NCI-H446 (cell line): Measurements from ENCODE around the gene GOLGA8N.
A peak's percentile ranks its signal among the peaks of the same experiment; 100 is the strongest.

Experiments
- DNase-seq, 2 experiments: peaks; one replicate each; lab custom pipeline; 2025; lab: John Stamatoyannopoulos, UW

GOLGA8N gene

GRCh38 chr15:32651229-32651837 lies 58.1 kb downstream of the GOLGA8N start:
- peak in 1 of 2 experiments; percentile 50 for DNase-seq

GRCh38 chr15:32652178-32652577 lies 58.9 kb downstream of the GOLGA8N start:
- DNase-seq, result no peak

- DNase-seq, result no peak
Observed at GRCh38 chr15:32656091-32656490, 62.8 kb downstream of the GOLGA8N start.

- DNase-seq, result no peak
Observed at GRCh38 chr15:32656496-32656895, 63.2 kb downstream of the GOLGA8N start.
